MM.1S (cell line): ENCODE measurements around the gene KATNAL2.

Experiments
- DNase-seq: peaks from one replicate; pipeline ENCODE4 v3.0.0-alpha.2; 2015
- H2AFZ ChIP-seq: fragments of 300-600 bp; sonication (generic); 2 replicates; pipeline ENCODE4 v1.6.0; 2016; ENCODE audit warnings: antibody characterized with exemption, low read length
- H3F3A ChIP-seq: fragments of 300-600 bp; sonication (generic); 2 replicates; pipeline ENCODE4 v1.6.1; 2016; ENCODE audit warnings: mild to moderate bottlenecking, antibody characterized with exemption, low read length, moderate library complexity, mixed read lengths; ENCODE audit not compliant: insufficient read depth
- H3K27ac ChIP-seq: fragments of 300-600 bp; sonication (generic); 2 replicates; pipeline ENCODE4 v1.5.1; 2016; ENCODE audit warnings: mild to moderate bottlenecking, low read length
- H3K27me3 ChIP-seq: fragments of 300-600 bp; sonication (generic); replicated peaks from 2 replicates; pipeline ENCODE4 v1.6.0; 2016; ENCODE audit warnings: low read length; ENCODE audit not compliant: insufficient read depth
- H3K36me3 ChIP-seq: fragments of 300-600 bp; sonication (generic); replicated peaks from 2 replicates; pipeline ENCODE4 v1.6.1; 2016; ENCODE audit warnings: mild to moderate bottlenecking, low read length, mixed read lengths; ENCODE audit not compliant: insufficient read depth
- H3K4me1 ChIP-seq: fragments of 300-600 bp; sonication (generic); 2 replicates; pipeline ENCODE4 v1.6.1; 2016; ENCODE audit warnings: low read length, mixed read lengths
- H3K4me2 ChIP-seq: fragments of 300-600 bp; sonication (generic); 2 replicates; pipeline ENCODE4 v1.6.0; 2016; ENCODE audit warnings: low read depth, low read length
- H3K4me3 ChIP-seq: fragments of 300-600 bp; sonication (generic); 2 replicates; pipeline ENCODE4 v1.5.1; 2016; ENCODE audit warnings: low read length, mixed read lengths
- H3K79me2 ChIP-seq: fragments of 300-600 bp; sonication (generic); 2 replicates; pipeline ENCODE4 v1.6.1; 2016; ENCODE audit warnings: mixed run types, low read length, mixed read lengths
- H3K9ac ChIP-seq: fragments of 300-600 bp; sonication (generic); 2 replicates; pipeline ENCODE4 v1.6.1; 2016; ENCODE audit warnings: low read length, mixed read lengths
- H3K9me2 ChIP-seq: fragments of 300-600 bp; sonication (generic); replicated peaks from 2 replicates; pipeline ENCODE4 v1.6.1; 2016; ENCODE audit warnings: mild to moderate bottlenecking, low read length, mixed read lengths; ENCODE audit not compliant: insufficient read depth
- H3K9me3 ChIP-seq: fragments of 300-600 bp; sonication (generic); replicated peaks from 2 replicates; pipeline ENCODE4 v1.6.1; 2016; ENCODE audit warnings: mild to moderate bottlenecking, low read length, mixed read lengths; ENCODE audit not compliant: insufficient read depth
- H4K20me1 ChIP-seq: fragments of 300-600 bp; sonication (generic); 2 replicates; pipeline ENCODE4 v1.6.1; 2016; ENCODE audit warnings: mild to moderate bottlenecking, low read length, moderate library complexity, mixed read lengths; ENCODE audit not compliant: insufficient read depth
- EZH2 ChIP-seq: fragments of 300-600 bp; sonication (generic); optimal IDR thresholded peaks from 2 replicates; pipeline ENCODE3; 2017; ENCODE audit warnings: low read depth, mild to moderate bottlenecking, antibody characterized with exemption, low read length, mixed read lengths
- EZH2phosphoT487 ChIP-seq: fragments of 300-600 bp; sonication (generic); IDR thresholded peaks from 2 replicates; pipeline ENCODE4 v1.6.1; 2018; ENCODE audit warnings: antibody characterized with exemption, low read length
- TF ChIP-seq, protein P1 (sequence below): fragments of 300-600 bp; sonication (generic); IDR thresholded peaks from 2 replicates; pipeline ENCODE4 v1.5.1; 2016; ENCODE audit warnings: antibody characterized with exemption, low read length, mixed read lengths

The KATNAL2 gene

GRCh38 chr18:47100212-47100831 is 182.9 kb downstream of the KATNAL2 start:
- Histone ChIP-seq H3K9me3 (no peaks in the 10 kb centered on the region), H2AFZ (no peak overlapping the region), H3K4me2 (no peak overlapping the region), H3K9ac (no peak overlapping the region), H3F3A (no peaks in the 10 kb centered on the region), H3K79me2 (no peaks in the 10 kb centered on the region), H3K4me1 (no peaks in the 10 kb centered on the region), H3K27ac (no peak overlapping the region), H3K27me3 (no peaks in the 10 kb centered on the region), H3K36me3 (no peaks in the 10 kb centered on the region), H3K4me3 (no peak overlapping the region), H4K20me1 (no peaks in the 10 kb centered on the region), H3K9me2 (no peaks in the 10 kb centered on the region)
- TF ChIP-seq EZH2phosphoT487 (no peak), EZH2 (no peak)
- TF ChIP-seq, protein P1, sequence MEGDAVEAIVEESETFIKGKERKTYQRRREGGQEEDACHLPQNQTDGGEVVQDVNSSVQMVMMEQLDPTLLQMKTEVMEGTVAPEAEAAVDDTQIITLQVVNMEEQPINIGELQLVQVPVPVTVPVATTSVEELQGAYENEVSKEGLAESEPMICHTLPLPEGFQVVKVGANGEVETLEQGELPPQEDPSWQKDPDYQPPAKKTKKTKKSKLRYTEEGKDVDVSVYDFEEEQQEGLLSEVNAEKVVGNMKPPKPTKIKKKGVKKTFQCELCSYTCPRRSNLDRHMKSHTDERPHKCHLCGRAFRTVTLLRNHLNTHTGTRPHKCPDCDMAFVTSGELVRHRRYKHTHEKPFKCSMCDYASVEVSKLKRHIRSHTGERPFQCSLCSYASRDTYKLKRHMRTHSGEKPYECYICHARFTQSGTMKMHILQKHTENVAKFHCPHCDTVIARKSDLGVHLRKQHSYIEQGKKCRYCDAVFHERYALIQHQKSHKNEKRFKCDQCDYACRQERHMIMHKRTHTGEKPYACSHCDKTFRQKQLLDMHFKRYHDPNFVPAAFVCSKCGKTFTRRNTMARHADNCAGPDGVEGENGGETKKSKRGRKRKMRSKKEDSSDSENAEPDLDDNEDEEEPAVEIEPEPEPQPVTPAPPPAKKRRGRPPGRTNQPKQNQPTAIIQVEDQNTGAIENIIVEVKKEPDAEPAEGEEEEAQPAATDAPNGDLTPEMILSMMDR, result peak; percentile 43
- DNase-seq, result peak; percentile 16

- Histone ChIP-seq H4K20me1 (no peaks in the 10 kb centered on the region), H3K27ac (no peak overlapping the region), H3K9me3 (no peaks in the 10 kb centered on the region), H3K36me3 (no peaks in the 10 kb centered on the region), H2AFZ (no peak overlapping the region), H3K4me1 (no peaks in the 10 kb centered on the region), H3K4me2 (no peak overlapping the region), H3F3A (no peaks in the 10 kb centered on the region), H3K79me2 (no peaks in the 10 kb centered on the region), H3K27me3 (no peaks in the 10 kb centered on the region), H3K4me3 (no peak overlapping the region), H3K9ac (no peak overlapping the region), H3K9me2 (no peaks in the 10 kb centered on the region)
- no peak for TF ChIP-seq EZH2phosphoT487
- TF ChIP-seq, protein P1, result no peak
- no peak for TF ChIP-seq EZH2
- no peak for DNase-seq
Observed at GRCh38 chr18:47108373-47108772, 191.0 kb downstream of the KATNAL2 start.

DNA sequence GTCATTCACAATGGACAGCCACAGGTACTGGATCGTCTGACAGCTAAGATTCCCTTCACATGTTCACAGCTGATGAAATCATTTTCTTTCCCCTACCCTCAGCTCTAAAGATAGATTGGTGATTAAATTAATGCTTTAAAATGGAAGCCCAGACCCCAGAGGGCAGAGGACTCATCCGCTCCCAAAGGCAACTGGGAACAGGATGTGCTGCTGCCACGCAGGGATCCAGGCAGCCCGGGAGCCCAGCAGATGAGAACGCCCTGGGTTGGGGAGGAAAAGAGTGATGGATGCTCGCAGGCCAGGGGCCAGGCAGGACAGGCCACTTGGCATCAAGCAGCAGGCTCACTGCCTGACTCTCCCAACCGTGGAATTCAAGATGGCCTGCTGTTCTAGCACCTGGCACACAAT is 191.6 kb downstream of the KATNAL2 start:
- Histone ChIP-seq H3F3A (no peaks in the 10 kb centered on the region), H3K9me3 (no peaks in the 10 kb centered on the region), H3K27ac (no peak overlapping the region), H3K36me3 (no peaks in the 10 kb centered on the region), H3K9ac (no peak overlapping the region), H4K20me1 (no peaks in the 10 kb centered on the region), H3K79me2 (no peaks in the 10 kb centered on the region), H3K27me3 (no peaks in the 10 kb centered on the region), H3K9me2 (no peaks in the 10 kb centered on the region), H3K4me1 (no peaks in the 10 kb centered on the region), H2AFZ (no peak overlapping the region), H3K4me3 (no peak overlapping the region), H3K4me2 (no peak overlapping the region)
- no peak for DNase-seq
- TF ChIP-seq EZH2 (no peak), EZH2phosphoT487 (no peak)
- TF ChIP-seq, protein P1, result no peak
